Gastroesophageal sphincter (tissue), 3 donors: ENCODE data around the gene MAP3K20.

ENCODE experiments used
- POLR2A ChIP-seq, 2 donors: fragments of 450-650 bp; IDR thresholded peaks; one replicate each; pipeline ENCODE4 v1.6.1; 2017; ENCODE audit warnings: antibody characterized with exemption in 2 of 2, mild to moderate bottlenecking in 2 of 2, moderate library complexity in 1 of 2
- TF ChIP-seq, protein P1 (sequence below), 4 experiments: fragments of 200-600 bp in 2 of 4; fragments of 450-650 bp in 2 of 4; sonication (generic) in 1 of 4; IDR thresholded peaks; one replicate each; pipeline ENCODE4 v1.5.1; 2017 to 2019; ENCODE audit warnings: antibody characterized with exemption in 4 of 4, mild to moderate bottlenecking in 2 of 4, moderate library complexity in 2 of 4

GRCh38 chr2:173157676-173158293, 82.1 kb downstream of the MAP3K20 start:
- TF ChIP-seq, protein P1, sequence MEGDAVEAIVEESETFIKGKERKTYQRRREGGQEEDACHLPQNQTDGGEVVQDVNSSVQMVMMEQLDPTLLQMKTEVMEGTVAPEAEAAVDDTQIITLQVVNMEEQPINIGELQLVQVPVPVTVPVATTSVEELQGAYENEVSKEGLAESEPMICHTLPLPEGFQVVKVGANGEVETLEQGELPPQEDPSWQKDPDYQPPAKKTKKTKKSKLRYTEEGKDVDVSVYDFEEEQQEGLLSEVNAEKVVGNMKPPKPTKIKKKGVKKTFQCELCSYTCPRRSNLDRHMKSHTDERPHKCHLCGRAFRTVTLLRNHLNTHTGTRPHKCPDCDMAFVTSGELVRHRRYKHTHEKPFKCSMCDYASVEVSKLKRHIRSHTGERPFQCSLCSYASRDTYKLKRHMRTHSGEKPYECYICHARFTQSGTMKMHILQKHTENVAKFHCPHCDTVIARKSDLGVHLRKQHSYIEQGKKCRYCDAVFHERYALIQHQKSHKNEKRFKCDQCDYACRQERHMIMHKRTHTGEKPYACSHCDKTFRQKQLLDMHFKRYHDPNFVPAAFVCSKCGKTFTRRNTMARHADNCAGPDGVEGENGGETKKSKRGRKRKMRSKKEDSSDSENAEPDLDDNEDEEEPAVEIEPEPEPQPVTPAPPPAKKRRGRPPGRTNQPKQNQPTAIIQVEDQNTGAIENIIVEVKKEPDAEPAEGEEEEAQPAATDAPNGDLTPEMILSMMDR (IDR thresholded peaks at IDR 0.05) = no peak
- no peak for TF ChIP-seq POLR2A (IDR thresholded peaks at IDR 0.05)
